ENCODE data around the gene SPEF2. TPM values are rescaled to one million over a fixed set of nuclear protein-coding genes. Genes with fewer than 3 reads are reported as not detected.
"Not testable (repeated sequence)": the region's sequence is repeated elsewhere in the genome, so short reads cannot be mapped to it uniquely, and the experiment has no call there.

Gene SPEF2
- polyA plus RNA-seq, 6 donors from 2014 or later, result 0.61 to 2.1 (median 1.5) TPM; not detected in 1

- Mint-ChIP-seq H3K36me3 (no peaks in the 10 kb centered on the region), H3K4me3 (no peak overlapping the region), H3K4me1 (no peaks in the 10 kb centered on the region), H3K27me3 (no peaks in the 10 kb centered on the region), H3K27ac (no peak overlapping the region), H3K9me3 (no peaks in the 10 kb centered on the region)
- no peak for ATAC-seq (ENCODE audit: low read depth in 2 of 2)
- DNase-seq, result no peak
Observed at GRCh38 chr5:35833224-35833623, 215.6 kb downstream of the SPEF2 start.

- no peaks in the 10 kb centered on the region for H3K4me1 Mint-ChIP-seq
- peak overlapping the region in 1 of 6 donors; percentile 45 for H3K27ac Mint-ChIP-seq
- H3K9me3 Mint-ChIP-seq, result no peaks in the 10 kb centered on the region
- H3K4me3 Mint-ChIP-seq, result peak overlapping the region in 1 of 8 donors; percentile 48
- no peaks in the 10 kb centered on the region for H3K27me3 Mint-ChIP-seq
- no peak for ATAC-seq (ENCODE audit: low read depth in 2 of 2)
- DNase-seq, result no peak
- H3K36me3 Mint-ChIP-seq, result no peaks in the 10 kb centered on the region
Observed at GRCh38 chr5:35835796-35836742, 218.4 kb downstream of the SPEF2 start.

- Mint-ChIP-seq H3K4me1 (no peaks in the 10 kb centered on the region), H3K27me3 (no peaks in the 10 kb centered on the region), H3K36me3 (no peaks in the 10 kb centered on the region), H3K27ac (peak overlapping the region in 1 of 6 donors; percentile 1), H3K4me3 (no peak overlapping the region), H3K9me3 (peaks cover 0 to 7% (median 2%) of the 10 kb centered on the region in 7 donors)
- DNase-seq, result no peak
- ATAC-seq (ENCODE audit: low read depth in 2 of 2), result no peak
Observed at GRCh38 chr5:35838370-35839042, 220.8 kb downstream of the SPEF2 start.

- H3K4me1 Mint-ChIP-seq, result no peaks in the 10 kb centered on the region
- H3K36me3 Mint-ChIP-seq, result no peaks in the 10 kb centered on the region
- H3K27me3 Mint-ChIP-seq, result no peaks in the 10 kb centered on the region
- H3K9me3 Mint-ChIP-seq, result peaks cover 7 to 38% (median 25%) of the 10 kb centered on the region in 7 donors
- H3K4me3 Mint-ChIP-seq, result no peak overlapping the region
- DNase-seq (no peak), ATAC-seq (ENCODE audit: low read depth in 2 of 2) (no peak)
- H3K27ac Mint-ChIP-seq, result no peak overlapping the region
Observed at GRCh38 chr5:35842856-35843255, 225.2 kb downstream of the SPEF2 start.

- peaks cover 7 to 38% (median 25%) of the 10 kb centered on the region in 7 donors for H3K9me3 Mint-ChIP-seq
- H3K27ac Mint-ChIP-seq; DNase-seq; H3K4me3 Mint-ChIP-seq; H3K27me3 Mint-ChIP-seq; ATAC-seq (ENCODE audit: low read depth in 2 of 2); H3K4me1 Mint-ChIP-seq; H3K36me3 Mint-ChIP-seq: not testable (repeated sequence)
Observed at GRCh38 chr5:35845508-35845907, 227.8 kb downstream of the SPEF2 start.

- no peaks in the 10 kb centered on the region for H3K36me3 Mint-ChIP-seq
- no peak overlapping the region for H3K4me3 Mint-ChIP-seq
- peaks cover 4 to 7% (median 5%) of the 10 kb centered on the region in 3 donors for H3K4me1 Mint-ChIP-seq
- no peaks in the 10 kb centered on the region for H3K27me3 Mint-ChIP-seq
- no peak overlapping the region for H3K27ac Mint-ChIP-seq
- H3K9me3 Mint-ChIP-seq, result peaks cover 7 to 38% (median 25%) of the 10 kb centered on the region in 7 donors
- DNase-seq, result no peak
- ATAC-seq (ENCODE audit: low read depth in 2 of 2), result no peak
Observed at GRCh38 chr5:35847491-35847890, 229.8 kb downstream of the SPEF2 start.

GRCh38 chr5:35847961-35848360, 230.3 kb downstream of the SPEF2 start:
- Mint-ChIP-seq H3K27me3 (no peaks in the 10 kb centered on the region), H3K36me3 (no peaks in the 10 kb centered on the region), H3K4me1 (peaks cover 5 to 9% (median 7%) of the 10 kb centered on the region in 3 donors), H3K27ac (no peak overlapping the region), H3K4me3 (no peak overlapping the region), H3K9me3 (peaks cover 7 to 37% (median 25%) of the 10 kb centered on the region in 7 donors)
- DNase-seq (no peak), ATAC-seq (ENCODE audit: low read depth in 2 of 2) (no peak)

- Mint-ChIP-seq H3K4me3 (no peak overlapping the region), H3K27ac (no peak overlapping the region), H3K27me3 (no peaks in the 10 kb centered on the region), H3K4me1 (peaks cover 12 to 26% (median 24%) of the 10 kb centered on the region in 3 donors), H3K36me3 (no peaks in the 10 kb centered on the region), H3K9me3 (peaks cover 4 to 21% (median 17%) of the 10 kb centered on the region in 7 donors)
- DNase-seq, result no peak
- ATAC-seq (ENCODE audit: low read depth in 2 of 2), result no peak
Observed at GRCh38 chr5:35849860-35850259, 232.2 kb downstream of the SPEF2 start.

GRCh38 chr5:35850967-35851680, 233.5 kb downstream of the SPEF2 start:
- H3K36me3 Mint-ChIP-seq, result no peaks in the 10 kb centered on the region
- peaks cover 3 to 9% (median 6%) of the 10 kb centered on the region in 7 donors for H3K9me3 Mint-ChIP-seq
- no peak overlapping the region for H3K27ac Mint-ChIP-seq
- H3K4me3 Mint-ChIP-seq, result no peak overlapping the region
- peaks cover 15 to 34% (median 26%) of the 10 kb centered on the region in 3 donors for H3K4me1 Mint-ChIP-seq
- DNase-seq (no peak), ATAC-seq (ENCODE audit: low read depth in 2 of 2) (no peak)
- H3K27me3 Mint-ChIP-seq, result no peaks in the 10 kb centered on the region

GRCh38 chr5:35852084-35852734, 234.5 kb downstream of the SPEF2 start:
- H3K4me1 Mint-ChIP-seq, result peaks cover 20 to 41% (median 32%) of the 10 kb centered on the region in 3 donors
- peak overlapping the region in 2 of 8 donors; percentile 5 to 40 for H3K4me3 Mint-ChIP-seq
- no peaks in the 10 kb centered on the region for H3K36me3 Mint-ChIP-seq
- DNase-seq (peak; percentile 44), ATAC-seq (ENCODE audit: low read depth in 2 of 2) (peak; percentile 28 to 54)
- H3K27ac Mint-ChIP-seq, result peak overlapping the region in 3 of 6 donors; percentile 2 to 40 (median 18)
- H3K9me3 Mint-ChIP-seq, result peaks cover 0 to 5% (median 0%) of the 10 kb centered on the region in 7 donors
- H3K27me3 Mint-ChIP-seq, result no peaks in the 10 kb centered on the region

GRCh38 chr5:35852773-35853172, 235.1 kb downstream of the SPEF2 start:
- H3K36me3 Mint-ChIP-seq, result no peaks in the 10 kb centered on the region
- ATAC-seq (ENCODE audit: low read depth in 2 of 2) (no peak), DNase-seq (no peak)
- peaks cover 0 to 5% (median 0%) of the 10 kb centered on the region in 7 donors for H3K9me3 Mint-ChIP-seq
- no peaks in the 10 kb centered on the region for H3K27me3 Mint-ChIP-seq
- no peak overlapping the region for H3K4me3 Mint-ChIP-seq
- peak overlapping the region in 2 of 6 donors; percentile 2 to 18 for H3K27ac Mint-ChIP-seq
- peaks cover 20 to 43% (median 32%) of the 10 kb centered on the region in 3 donors for H3K4me1 Mint-ChIP-seq

- peak overlapping the region in 4 of 8 donors; percentile 40 to 85 (median 68) for H3K4me3 Mint-ChIP-seq
- ATAC-seq (ENCODE audit: low read depth in 2 of 2), result peak; percentile 28 to 44
- H3K9me3 Mint-ChIP-seq, result peaks cover 0 to 5% (median 0%) of the 10 kb centered on the region in 7 donors
- H3K27me3 Mint-ChIP-seq, result no peaks in the 10 kb centered on the region
- H3K4me1 Mint-ChIP-seq, result peaks cover 20 to 43% (median 32%) of the 10 kb centered on the region in 3 donors
- H3K36me3 Mint-ChIP-seq, result no peaks in the 10 kb centered on the region
- H3K27ac Mint-ChIP-seq, result peak overlapping the region in 5 of 6 donors; percentile 72 to 95 (median 95)
- no peak for DNase-seq
Observed at GRCh38 chr5:35853631-35854030, 236.0 kb downstream of the SPEF2 start.
